HG03139 (cell line): ENCODE data around the gene RTN4RL1.

Source experiments
- ATAC-seq: cut with Tn5 transposase; IDR thresholded peaks from one replicate; pipeline ENCODE4 v1.9.1; 2021; ENCODE audit not compliant: unreplicated experiment

Gene RTN4RL1

GRCh38 chr17:2059547-2060384 is 34.6 kb upstream of the RTN4RL1 start:
- ATAC-seq = no peak

GRCh38 chr17:2058586-2059546 is 33.7 kb upstream of the RTN4RL1 start:
- no peak for ATAC-seq

- no peak for ATAC-seq
Observed at GRCh38 chr17:2057760-2058585, 32.8 kb upstream of the RTN4RL1 start.

GRCh38 chr17:2057175-2057759 is 32.1 kb upstream of the RTN4RL1 start:
- no peak for ATAC-seq

GRCh38 chr17:2056206-2057174 is 31.4 kb upstream of the RTN4RL1 start:
- no peak for ATAC-seq

- no peak for ATAC-seq
Observed at GRCh38 chr17:2055292-2056205, 30.4 kb upstream of the RTN4RL1 start.

GRCh38 chr17:2054512-2055291 is 29.6 kb upstream of the RTN4RL1 start, which contains the start of gene HIC1:
HIC1 (plus strand) TSS chr17:2055103; CDS start chr17:2056691, 1,588 bp downstream.
- ATAC-seq = peak; percentile 31

GRCh38 chr17:2054262-2054511 is 29.1 kb upstream of the RTN4RL1 start:
- no peak for ATAC-seq

- no peak for ATAC-seq
Observed at GRCh38 chr17:2053380-2054261, 28.5 kb upstream of the RTN4RL1 start.

GRCh38 chr17:2051933-2052559 is 26.9 kb upstream of the RTN4RL1 start:
- no peak for ATAC-seq

GRCh38 chr17:2051061-2051932 is 26.2 kb upstream of the RTN4RL1 start:
- no peak for ATAC-seq

GRCh38 chr17:2050300-2051060 is 25.3 kb upstream of the RTN4RL1 start:
- ATAC-seq = no peak

GRCh38 chr17:2049333-2050299 is 24.5 kb upstream of the RTN4RL1 start:
- ATAC-seq = peak; percentile 36
